Upper lobe of left lung (tissue), 4 donors: ENCODE data around the gene CEP295NL.

Source experiments
- EP300 ChIP-seq, 4 donors: sonication (generic); formaldehyde crosslinking; IDR thresholded peaks; one replicate each; pipeline ENCODE4 v1.5.1; 2017; ENCODE audit warnings: antibody characterized with exemption in 4 of 4, control low read depth in 2 of 4
- POLR2A ChIP-seq, 4 donors: fragments of 450-650 bp; IDR thresholded peaks; one replicate each; pipeline ENCODE4 v1.5.1; 2016 to 2017; ENCODE audit warnings: antibody characterized with exemption in 4 of 4, mild to moderate bottlenecking in 2 of 4
- POLR2AphosphoS5 ChIP-seq, 2 donors: sonication (generic); formaldehyde crosslinking; IDR thresholded peaks; one replicate each; pipeline ENCODE4 v1.5.1; 2017; ENCODE audit warnings: antibody characterized with exemption in 2 of 2
- TF ChIP-seq, protein P1 (sequence below), 6 experiments: fragments of 450-650 bp in 4 of 6; fragments of 200-600 bp in 2 of 6; sonication (generic) in 2 of 6; IDR thresholded peaks; one replicate each; pipeline ENCODE4 v1.5.1; 2016 to 2019; ENCODE audit warnings: antibody characterized with exemption in 6 of 6

DNA sequence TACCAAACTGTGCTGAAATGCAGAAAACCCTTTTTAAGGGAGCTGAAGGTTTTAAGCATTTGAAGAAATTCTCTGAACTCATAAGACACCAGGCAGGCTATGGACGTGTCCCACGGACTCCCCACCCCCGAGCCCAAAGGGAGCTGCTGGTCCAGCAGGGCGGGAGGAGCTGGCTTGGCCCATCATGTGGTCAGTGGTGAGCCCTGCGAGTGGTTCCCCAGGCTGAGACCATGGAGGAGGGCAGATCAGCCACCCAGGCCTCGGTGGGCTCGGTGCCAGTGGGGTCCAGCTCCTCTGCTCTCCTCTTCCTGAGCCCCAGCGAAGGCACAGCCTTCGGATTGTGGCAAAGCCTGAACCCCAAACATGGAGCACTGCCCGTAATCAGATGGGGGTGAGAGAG is 49.7 kb upstream of the CEP295NL start:
- TF ChIP-seq, protein P1, sequence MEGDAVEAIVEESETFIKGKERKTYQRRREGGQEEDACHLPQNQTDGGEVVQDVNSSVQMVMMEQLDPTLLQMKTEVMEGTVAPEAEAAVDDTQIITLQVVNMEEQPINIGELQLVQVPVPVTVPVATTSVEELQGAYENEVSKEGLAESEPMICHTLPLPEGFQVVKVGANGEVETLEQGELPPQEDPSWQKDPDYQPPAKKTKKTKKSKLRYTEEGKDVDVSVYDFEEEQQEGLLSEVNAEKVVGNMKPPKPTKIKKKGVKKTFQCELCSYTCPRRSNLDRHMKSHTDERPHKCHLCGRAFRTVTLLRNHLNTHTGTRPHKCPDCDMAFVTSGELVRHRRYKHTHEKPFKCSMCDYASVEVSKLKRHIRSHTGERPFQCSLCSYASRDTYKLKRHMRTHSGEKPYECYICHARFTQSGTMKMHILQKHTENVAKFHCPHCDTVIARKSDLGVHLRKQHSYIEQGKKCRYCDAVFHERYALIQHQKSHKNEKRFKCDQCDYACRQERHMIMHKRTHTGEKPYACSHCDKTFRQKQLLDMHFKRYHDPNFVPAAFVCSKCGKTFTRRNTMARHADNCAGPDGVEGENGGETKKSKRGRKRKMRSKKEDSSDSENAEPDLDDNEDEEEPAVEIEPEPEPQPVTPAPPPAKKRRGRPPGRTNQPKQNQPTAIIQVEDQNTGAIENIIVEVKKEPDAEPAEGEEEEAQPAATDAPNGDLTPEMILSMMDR (IDR thresholded peaks at IDR 0.05), result no peak
- TF ChIP-seq POLR2AphosphoS5 (IDR thresholded peaks at IDR 0.05), result no peak
- no peak for TF ChIP-seq POLR2A (IDR thresholded peaks at IDR 0.05)
- no peak for TF ChIP-seq EP300 (IDR thresholded peaks at IDR 0.05)
